Spinal cord (tissue), 10 donors: ENCODE results near the gene POC1B. TPM values are rescaled to one million over a fixed set of nuclear protein-coding genes. Genes with fewer than 3 reads are reported as not detected.

Source experiments
- DNase-seq, 6 donors: peaks; one replicate each; pipeline versions ENCODE4 v3.0.0 to v3.0.0-alpha.2; 2013 to 2015; ENCODE audit warnings: low spot score in 6 of 6, low read depth in 4 of 6
- H3K27ac ChIP-seq: one replicate; pipeline ENCODE4 v1.5.1; 2013; ENCODE audit warnings: low read depth, low read length, control low read depth
- H3K27me3 ChIP-seq: one replicate; pipeline ENCODE4 v1.6.1; 2013; ENCODE audit warnings: low read length; ENCODE audit not compliant: control insufficient read depth, insufficient read depth
- H3K36me3 ChIP-seq: one replicate; pipeline ENCODE4 v1.6.1; 2013; ENCODE audit warnings: low read length; ENCODE audit not compliant: control insufficient read depth, insufficient read depth
- H3K4me1 ChIP-seq: one replicate; pipeline ENCODE4 v1.6.1; 2013; ENCODE audit warnings: low read length; ENCODE audit not compliant: control insufficient read depth, insufficient read depth
- H3K4me3 ChIP-seq: one replicate; pipeline ENCODE4 v1.5.1; 2013; ENCODE audit warnings: low read depth, low read length, control low read depth
- H3K9me3 ChIP-seq: one replicate; pipeline ENCODE4 v1.6.1; 2013; ENCODE audit warnings: low read length; ENCODE audit not compliant: control insufficient read depth, insufficient read depth
- WGBS: methylation state at CpG from one replicate; pipeline ENCODE4 v1.1.5; 2013; ENCODE audit warnings: missing lambda C conversion rate; ENCODE audit not compliant: insufficient coverage; 5-methylcytosine and 5-hydroxymethylcytosine counted together
- polyA plus RNA-seq, 2 donors: library from polyadenylated mRNA; unstranded; fragments of 120-200 nt; gene quantifications; one replicate each; pipeline ENCODE4 v1.2.1, GENCODE V29; 2013; ENCODE audit not compliant: insufficient read length in 2 of 2
- total RNA-seq, 2 donors: library from RNA; depleted of rRNA in 1 of 2; stranded (reverse); fragments of 120-200 nt in 1 of 2; fragments of >200 nt in 1 of 2; gene quantifications; one replicate each; pipeline versions ENCODE4 v1.2.3 to v1.2.4, GENCODE V29; 2013 to 2014
- donor health status: healthy.

POC1B gene
- total and polyA plus RNA-seq, 4 donors = 11.7 to 56.4 (median 21.5) TPM

DNA sequence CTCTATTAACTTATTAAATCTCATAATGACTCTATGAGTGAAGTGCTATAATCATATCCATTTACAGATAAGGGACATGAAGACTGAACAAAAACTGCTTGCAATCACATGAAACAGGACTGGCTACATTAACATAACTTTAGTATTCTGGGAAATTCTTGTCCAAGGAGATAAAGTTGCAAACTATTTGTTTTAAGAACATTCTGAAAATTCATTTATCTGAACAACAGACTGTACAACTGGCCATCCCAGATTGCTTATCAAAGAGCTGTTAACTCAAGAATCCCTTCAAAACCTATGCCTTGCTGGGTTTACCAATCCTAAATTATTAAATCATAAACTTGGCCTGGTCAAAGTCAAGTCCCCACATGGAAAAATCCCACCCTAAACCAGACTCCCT lies 39.2 kb upstream of the POC1B start:
- no peak for DNase-seq
- no peaks in the 10 kb centered on the region for H3K4me1 ChIP-seq
- H3K27me3 ChIP-seq = no peaks in the 10 kb centered on the region
- no peaks in the 10 kb centered on the region for H3K9me3 ChIP-seq
- no peak overlapping the region for H3K27ac ChIP-seq
- H3K36me3 ChIP-seq = no peaks in the 10 kb centered on the region
- no peak overlapping the region for H3K4me3 ChIP-seq

DNA sequence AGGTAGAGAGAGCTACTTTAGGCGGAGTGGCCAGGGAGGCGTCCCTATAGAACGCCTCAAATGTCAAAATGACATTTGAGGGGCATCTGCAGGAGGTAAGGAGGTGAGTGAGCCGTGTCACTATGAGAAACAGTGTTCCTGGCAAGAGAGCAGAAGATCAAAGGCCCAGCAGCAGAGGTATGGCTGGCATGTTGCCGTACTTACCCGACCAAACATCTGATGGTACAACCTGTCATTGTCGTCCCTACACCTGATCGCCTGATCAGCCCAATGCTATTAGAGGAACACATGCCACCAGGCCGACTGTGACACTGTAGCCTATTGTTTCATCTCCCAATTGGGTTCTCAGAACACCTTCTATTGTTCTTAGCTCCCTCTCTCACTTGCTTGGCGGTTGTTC lies 33.9 kb upstream of the POC1B start:
- no peaks in the 10 kb centered on the region for H3K27me3 ChIP-seq

DNA sequence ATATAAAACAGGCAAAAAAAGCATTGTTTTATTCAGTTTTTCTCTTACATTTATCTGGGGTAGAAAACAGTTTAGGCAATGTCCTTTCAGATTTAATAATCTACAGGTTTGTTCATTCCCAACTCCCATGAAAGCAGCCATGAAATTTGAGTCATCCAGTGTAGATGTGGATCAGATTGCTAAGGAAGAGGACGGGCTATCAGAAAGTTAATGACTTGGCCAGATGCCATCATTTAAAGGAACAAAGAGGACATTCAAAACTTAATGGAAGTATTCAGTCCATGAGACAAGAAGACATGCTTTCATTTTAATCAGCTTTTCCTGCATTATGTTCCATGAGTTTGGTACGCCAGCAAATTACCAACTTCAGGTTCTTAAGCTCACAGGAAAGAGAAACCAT lies 31.1 kb upstream of the POC1B start:
- peak in 2 of 6 donors; percentile 52 to 57 for DNase-seq
- no peak overlapping the region for H3K27ac ChIP-seq
- H3K36me3 ChIP-seq = no peaks in the 10 kb centered on the region
- H3K9me3 ChIP-seq = no peaks in the 10 kb centered on the region
- 80% methylated on average over 1 of the region's 2 CpGs for WGBS
- H3K4me1 ChIP-seq = no peaks in the 10 kb centered on the region
- no peak overlapping the region for H3K4me3 ChIP-seq
- H3K27me3 ChIP-seq = no peaks in the 10 kb centered on the region

More for the DNA sequence above, 33.9 kb upstream of the POC1B start:
- H3K9me3 ChIP-seq = no peaks in the 10 kb centered on the region
- H3K4me1 ChIP-seq = no peaks in the 10 kb centered on the region
- DNase-seq = no peak
- WGBS = 88% methylated on average over 9 of the region's 10 CpGs
- H3K4me3 ChIP-seq = no peak overlapping the region
- H3K36me3 ChIP-seq = no peaks in the 10 kb centered on the region
- no peak overlapping the region for H3K27ac ChIP-seq

DNA sequence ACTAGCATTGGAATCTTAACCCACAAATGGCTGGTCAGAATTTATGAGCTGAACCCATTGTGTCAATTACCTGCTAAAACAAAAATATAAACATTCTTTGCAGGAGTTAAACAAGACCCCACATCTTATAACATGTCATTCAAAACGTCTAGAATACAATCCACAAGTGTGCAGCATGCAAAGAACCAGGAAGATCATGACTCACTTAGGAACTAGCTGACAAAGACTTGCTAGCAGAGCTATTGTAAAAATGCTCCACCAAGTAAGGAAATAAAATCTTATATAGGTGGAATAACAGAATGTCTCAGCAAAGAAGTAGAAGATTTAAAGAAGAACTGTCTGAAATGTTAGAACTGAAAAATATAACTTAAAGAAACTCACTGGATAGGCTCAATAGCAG lies 26.5 kb upstream of the POC1B start:
- Histone ChIP-seq H3K27me3 (no peaks in the 10 kb centered on the region), H3K27ac (no peak overlapping the region), H3K9me3 (no peaks in the 10 kb centered on the region), H3K4me3 (no peak overlapping the region), H3K4me1 (no peaks in the 10 kb centered on the region), H3K36me3 (no peaks in the 10 kb centered on the region)
- DNase-seq = no peak
- no CpG with 5 or more reads among the region's 1 CpG for WGBS

DNA sequence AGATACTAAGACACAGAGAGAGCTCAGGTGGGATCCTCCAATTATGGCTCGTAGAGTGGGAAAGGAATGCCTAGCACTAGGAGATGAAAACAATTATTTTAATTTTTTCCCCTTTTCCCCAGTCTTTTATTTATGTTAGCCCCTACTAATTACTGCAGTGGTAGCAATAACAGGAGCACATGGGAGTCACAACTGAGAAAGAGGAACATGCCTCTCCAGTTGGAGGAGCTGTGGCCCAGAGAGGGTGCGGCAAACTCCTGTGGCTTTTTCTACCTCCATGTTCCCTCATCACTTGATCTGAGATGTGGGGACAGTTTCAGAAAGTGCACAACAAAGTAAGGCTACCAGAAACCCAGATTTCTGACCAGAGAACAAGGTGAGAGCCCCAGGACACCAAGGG lies 25.9 kb upstream of the POC1B start:
- whole genome bisulfite sequencing = no CpG with 5 or more reads among the region's 2 CpGs
- no peaks in the 10 kb centered on the region for H3K36me3 ChIP-seq

DNA sequence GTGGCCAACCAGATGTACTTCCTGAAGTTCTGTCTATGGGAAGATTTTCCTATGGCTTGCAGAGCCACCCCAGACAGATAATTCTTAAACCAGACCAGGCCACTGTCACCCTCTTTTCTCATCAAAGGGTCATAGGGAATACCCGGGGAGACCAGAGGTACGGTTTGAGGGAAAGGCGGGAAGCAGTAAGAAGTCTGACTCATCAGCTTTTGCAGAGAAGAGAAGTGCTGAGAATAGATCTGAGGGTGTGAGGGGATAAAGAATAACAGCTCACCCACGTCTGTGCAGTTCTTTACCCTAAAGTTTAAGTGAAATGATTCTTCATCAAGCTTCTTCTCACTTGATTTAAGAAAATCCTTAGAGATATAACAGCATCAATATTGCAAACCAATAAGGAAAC lies 21.3 kb upstream of the POC1B start:
- Histone ChIP-seq H3K4me3 (no peak overlapping the region), H3K27me3 (no peaks in the 10 kb centered on the region), H3K36me3 (no peaks in the 10 kb centered on the region), H3K4me1 (peaks cover 3% of the 10 kb centered on the region), H3K27ac (no peak overlapping the region), H3K9me3 (no peaks in the 10 kb centered on the region)
- WGBS = no CpG with 5 or more reads among the region's 4 CpGs
- no peak for DNase-seq

More for the DNA sequence above, 25.9 kb upstream of the POC1B start:
- Histone ChIP-seq H3K4me1 (no peaks in the 10 kb centered on the region), H3K9me3 (no peaks in the 10 kb centered on the region), H3K27ac (no peak overlapping the region), H3K4me3 (no peak overlapping the region), H3K27me3 (no peaks in the 10 kb centered on the region)
- no peak for DNase-seq

DNA sequence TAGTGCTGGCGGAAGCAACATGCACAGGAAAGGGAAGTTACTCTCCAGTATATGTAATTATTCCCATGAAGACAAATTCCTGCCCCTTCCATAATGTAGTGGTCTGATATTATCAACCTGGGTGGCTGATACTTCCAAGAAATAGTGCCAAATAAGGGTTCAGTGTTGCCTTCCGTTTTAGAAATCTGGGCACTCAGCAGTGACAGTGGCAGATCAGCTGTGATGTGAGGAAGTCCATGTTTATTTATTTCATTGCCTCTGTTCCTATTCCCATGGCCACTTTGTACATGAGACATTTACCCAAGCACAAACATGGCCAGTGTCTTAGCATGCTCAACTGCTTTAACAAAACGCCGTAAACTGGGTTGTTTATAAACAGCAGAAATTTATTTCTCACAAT lies 20.3 kb upstream of the POC1B start:
- no peak overlapping the region for H3K27ac ChIP-seq
- H3K4me1 ChIP-seq = peaks cover 3% of the 10 kb centered on the region
- WGBS = 92% methylated on average over 2 of the region's 4 CpGs
- no peaks in the 10 kb centered on the region for H3K36me3 ChIP-seq
- no peak for DNase-seq
- H3K27me3 ChIP-seq = no peaks in the 10 kb centered on the region
- no peak overlapping the region for H3K4me3 ChIP-seq
- no peaks in the 10 kb centered on the region for H3K9me3 ChIP-seq

DNA sequence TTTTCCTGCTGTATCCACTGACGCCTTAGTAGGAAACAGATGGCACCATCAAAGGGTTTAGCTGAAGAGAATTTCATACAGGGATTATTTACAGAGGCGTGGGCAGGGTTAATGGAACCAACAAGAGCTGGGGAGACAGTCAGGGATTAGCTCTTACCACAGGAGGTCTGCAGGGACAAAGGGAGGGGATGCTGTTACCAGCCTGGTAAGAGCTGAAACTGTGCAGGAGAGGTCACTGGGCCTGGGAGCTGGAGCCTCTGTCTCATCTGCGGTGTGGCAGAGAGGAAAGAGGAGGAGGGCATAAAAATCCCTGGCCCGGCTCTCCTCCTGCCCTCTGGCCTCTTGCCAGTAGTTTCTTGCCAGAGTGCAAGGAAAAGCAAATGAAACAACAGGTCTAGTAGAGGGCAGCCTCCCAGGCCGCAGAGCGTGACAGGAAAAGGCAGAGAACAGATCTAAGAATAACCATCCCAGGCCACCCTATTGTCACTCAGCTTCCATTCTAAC lies 18.9 kb upstream of the POC1B start:
- Histone ChIP-seq H3K36me3 (no peaks in the 10 kb centered on the region), H3K9me3 (no peaks in the 10 kb centered on the region), H3K27ac (no peak overlapping the region), H3K4me3 (no peak overlapping the region), H3K4me1 (peaks cover 3% of the 10 kb centered on the region), H3K27me3 (no peaks in the 10 kb centered on the region)
- 29% methylated on average over 3 of the region's 6 CpGs for WGBS
- peak in 2 of 6 donors; percentile 28 to 52 for DNase-seq

DNA sequence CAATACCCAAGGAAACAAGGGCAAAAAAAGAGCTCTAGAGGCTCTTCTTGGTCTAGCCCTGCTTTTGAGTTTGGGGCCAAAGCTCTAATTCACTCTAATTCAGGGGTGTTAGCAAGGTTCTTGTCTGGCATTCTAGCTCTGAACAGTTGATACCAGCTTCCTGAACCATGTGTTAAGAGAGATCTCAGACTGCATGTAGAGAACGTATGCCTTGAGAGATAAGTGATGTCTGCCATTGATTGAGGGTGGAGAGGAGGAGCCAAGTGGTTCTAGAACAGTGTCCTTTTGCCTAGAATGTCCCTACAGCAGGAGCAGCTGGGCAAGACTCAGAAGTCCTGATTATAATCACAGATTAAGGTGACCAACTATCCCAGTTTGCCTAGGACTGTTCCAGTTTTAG lies 18.2 kb upstream of the POC1B start:
- H3K4me3 ChIP-seq = no peak overlapping the region
- no peaks in the 10 kb centered on the region for H3K36me3 ChIP-seq
- DNase-seq = no peak
- H3K9me3 ChIP-seq = no peaks in the 10 kb centered on the region
- peaks cover 3% of the 10 kb centered on the region for H3K4me1 ChIP-seq
- WGBS = 78% methylated on average over 1 of the region's 1 CpG
- no peaks in the 10 kb centered on the region for H3K27me3 ChIP-seq
- H3K27ac ChIP-seq = no peak overlapping the region

DNA sequence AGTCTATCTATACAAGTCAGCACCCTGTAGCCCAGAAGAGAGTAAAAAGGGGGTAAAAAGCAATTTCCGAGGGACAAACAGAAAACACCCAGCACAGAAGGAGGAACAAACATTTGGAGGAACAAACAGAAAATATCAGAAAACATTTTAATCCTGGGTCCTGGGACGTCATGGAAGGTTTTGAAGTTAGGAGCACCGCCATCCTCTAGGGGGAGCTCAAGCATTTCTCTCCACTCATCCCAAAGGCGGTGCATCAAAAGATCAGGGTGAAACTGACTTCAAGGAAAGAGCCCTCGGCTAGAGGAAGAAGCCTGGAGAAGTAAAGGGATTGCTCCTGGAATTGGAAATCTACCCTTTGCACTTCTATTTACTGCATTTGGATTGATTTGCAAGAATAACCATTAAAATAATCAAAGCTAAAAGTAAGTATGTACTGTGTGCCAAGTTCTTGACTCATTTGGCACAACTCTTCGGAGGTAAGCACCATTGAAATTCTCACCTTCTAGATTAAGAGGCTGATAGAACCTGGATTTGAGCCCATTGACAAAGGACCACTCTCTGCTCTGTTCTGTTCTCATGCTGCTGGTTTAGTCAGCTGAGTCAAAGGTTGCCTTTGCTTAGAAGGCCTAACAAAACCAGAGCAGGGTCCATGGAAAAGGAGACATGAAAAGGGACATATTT lies 17.2 kb upstream of the POC1B start:
- 100% methylated on average over 1 of the region's 6 CpGs for WGBS
- Histone ChIP-seq H3K4me3 (no peak overlapping the region), H3K4me1 (peaks cover 3% of the 10 kb centered on the region), H3K27me3 (no peaks in the 10 kb centered on the region), H3K27ac (no peak overlapping the region), H3K9me3 (no peaks in the 10 kb centered on the region), H3K36me3 (no peaks in the 10 kb centered on the region)
- peak in 4 of 6 donors; percentile 57 to 92 (median 74) for DNase-seq
